Measurements from ENCODE around the gene ARHGDIG. TPM values are rescaled to one million over a fixed set of nuclear protein-coding genes. Genes with fewer than 3 reads are reported as not detected.
A peak's percentile ranks its signal among the peaks of the same experiment; 100 is the strongest.

The ARHGDIG gene
- total and polyA plus RNA-seq, 9 of the 15 experiments (the other 6 are each of a cell fraction or from before 2014, with no cell fraction given), result 0.36 to 2.5 (median 0.64) TPM; not detected in 2

DNA sequence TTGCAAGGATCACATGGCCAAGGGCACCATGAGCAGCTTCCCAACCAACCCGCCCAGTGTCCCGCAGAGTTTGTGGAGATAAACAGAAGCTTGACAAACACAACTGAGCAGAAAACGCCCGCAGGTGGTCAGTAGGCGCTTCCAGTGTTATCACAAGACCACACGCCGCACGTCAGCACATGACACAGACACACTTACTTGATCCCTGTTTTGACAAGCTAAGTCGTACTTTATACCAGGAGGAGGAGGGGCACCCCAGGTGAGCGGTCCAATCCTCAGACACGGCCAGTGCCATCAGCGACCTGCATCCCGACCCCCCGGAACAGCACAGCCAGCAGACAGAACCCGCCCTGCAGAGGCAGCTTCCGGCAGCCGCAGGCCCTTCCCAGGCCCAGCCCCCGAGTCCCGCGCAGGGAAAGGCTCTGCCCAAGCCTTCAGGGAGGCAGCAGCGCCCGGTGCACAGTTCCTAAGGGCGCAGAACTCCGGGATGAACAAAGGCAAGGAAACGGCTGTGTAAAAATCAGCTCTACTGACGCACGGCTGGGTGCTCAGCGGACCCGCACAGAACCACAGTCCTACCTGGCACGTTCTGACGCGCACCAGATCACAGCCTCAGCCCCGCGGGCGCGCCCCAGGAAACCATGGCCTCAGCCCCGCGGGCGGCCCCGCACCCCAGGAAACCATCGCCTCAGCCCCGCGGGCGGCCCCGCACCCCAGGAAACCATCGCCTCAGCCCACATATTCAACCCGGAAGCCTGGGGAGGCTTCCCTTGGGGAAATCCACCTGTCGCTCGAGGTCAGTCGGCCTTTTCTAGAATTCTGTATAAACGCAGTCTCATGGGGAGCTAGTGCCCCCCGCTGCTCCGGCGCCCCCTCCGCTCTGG is 44.3 kb downstream of the ARHGDIG start (continued):
- no peak for TF ChIP-seq KDM5B (IDR thresholded peaks at IDR 0.05; ENCODE audit: insufficient replicate concordance, low read depth, low read length)
- TF ChIP-seq EGR1 (conservative IDR thresholded peaks at IDR 0.05), result no peak
- TF ChIP-seq NONO (IDR thresholded peaks at IDR 0.05; ENCODE audit: low read depth in 2 of 2, low read length in 1 of 2), result peak in 1 of 2 experiments; percentile 30; a peak in 1 of 4 replicates
- TF ChIP-seq SMAD3 (CRISPR knock-in tag; conservative IDR thresholded peaks at IDR 0.05), result no peak
- TF ChIP-seq ZSCAN29 (IDR thresholded peaks at IDR 0.05), result no peak
- peak in 1 of 2 experiments; percentile 78; a peak in 2 of 4 replicates for TF ChIP-seq RCOR1 (IDR thresholded peaks at IDR 0.05; ENCODE audit: borderline replicate concordance in 1 of 2, low read depth in 2 of 2, low read length in 2 of 2)
- TF ChIP-seq, protein P1, sequence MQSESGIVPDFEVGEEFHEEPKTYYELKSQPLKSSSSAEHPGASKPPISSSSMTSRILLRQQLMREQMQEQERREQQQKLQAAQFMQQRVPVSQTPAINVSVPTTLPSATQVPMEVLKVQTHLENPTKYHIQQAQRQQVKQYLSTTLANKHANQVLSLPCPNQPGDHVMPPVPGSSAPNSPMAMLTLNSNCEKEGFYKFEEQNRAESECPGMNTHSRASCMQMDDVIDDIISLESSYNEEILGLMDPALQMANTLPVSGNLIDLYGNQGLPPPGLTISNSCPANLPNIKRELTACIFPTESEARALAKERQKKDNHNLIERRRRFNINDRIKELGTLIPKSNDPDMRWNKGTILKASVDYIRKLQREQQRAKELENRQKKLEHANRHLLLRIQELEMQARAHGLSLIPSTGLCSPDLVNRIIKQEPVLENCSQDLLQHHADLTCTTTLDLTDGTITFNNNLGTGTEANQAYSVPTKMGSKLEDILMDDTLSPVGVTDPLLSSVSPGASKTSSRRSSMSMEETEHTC (IDR thresholded peaks at IDR 0.05), result peak; percentile 97
- TF ChIP-seq ZNF224 (CRISPR knock-in tag; IDR thresholded peaks at IDR 0.05), result no peak
- peak; percentile 80; the same call in 1 of the 2 replicates for TF ChIP-seq BCOR (IDR thresholded peaks at IDR 0.05)
- TF ChIP-seq, protein P2, sequence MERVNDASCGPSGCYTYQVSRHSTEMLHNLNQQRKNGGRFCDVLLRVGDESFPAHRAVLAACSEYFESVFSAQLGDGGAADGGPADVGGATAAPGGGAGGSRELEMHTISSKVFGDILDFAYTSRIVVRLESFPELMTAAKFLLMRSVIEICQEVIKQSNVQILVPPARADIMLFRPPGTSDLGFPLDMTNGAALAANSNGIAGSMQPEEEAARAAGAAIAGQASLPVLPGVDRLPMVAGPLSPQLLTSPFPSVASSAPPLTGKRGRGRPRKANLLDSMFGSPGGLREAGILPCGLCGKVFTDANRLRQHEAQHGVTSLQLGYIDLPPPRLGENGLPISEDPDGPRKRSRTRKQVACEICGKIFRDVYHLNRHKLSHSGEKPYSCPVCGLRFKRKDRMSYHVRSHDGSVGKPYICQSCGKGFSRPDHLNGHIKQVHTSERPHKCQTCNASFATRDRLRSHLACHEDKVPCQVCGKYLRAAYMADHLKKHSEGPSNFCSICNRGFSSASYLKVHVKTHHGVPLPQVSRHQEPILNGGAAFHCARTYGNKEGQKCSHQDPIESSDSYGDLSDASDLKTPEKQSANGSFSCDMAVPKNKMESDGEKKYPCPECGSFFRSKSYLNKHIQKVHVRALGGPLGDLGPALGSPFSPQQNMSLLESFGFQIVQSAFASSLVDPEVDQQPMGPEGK (CRISPR knock-in tag; IDR thresholded peaks at IDR 0.05; ENCODE audit: borderline replicate concordance), result no peak
- TF ChIP-seq RBM14 (IDR thresholded peaks at IDR 0.05; ENCODE audit: borderline replicate concordance, insufficient read depth, low read depth, low read length), result 0 out of 2 replicates have a peak, but pooled peaks have one; percentile 20
- no peak for TF ChIP-seq MAFK (IDR thresholded peaks at IDR 0.05; ENCODE audit: low read length)
- no peak for TF ChIP-seq ZNF75A (CRISPR knock-in tag; IDR thresholded peaks at IDR 0.05)
- no peak for TF ChIP-seq KLF6 (CRISPR knock-in tag; IDR thresholded peaks at IDR 0.05; ENCODE audit: borderline replicate concordance)
- no peak for TF ChIP-seq FUS (optimal IDR thresholded peaks at IDR 0.05; ENCODE audit: low read depth, low read length)
- peak; percentile 88 for TF ChIP-seq SOX6 (IDR thresholded peaks at IDR 0.05)
- no peak for TF ChIP-seq PCBP2 (IDR thresholded peaks at IDR 0.05; ENCODE audit: low read depth, low read length, poor library complexity, severe bottlenecking)
- no peak for TF ChIP-seq NR2C2 (CRISPR knock-in tag; IDR thresholded peaks at IDR 0.05)
- no peak for TF ChIP-seq NR2C2 (tag; IDR thresholded peaks at IDR 0.05)
- TF ChIP-seq KLF13 (tag; IDR thresholded peaks at IDR 0.05; ENCODE audit: borderline replicate concordance, low read depth), result no peak
- peak in 1 of 2 experiments; percentile 89; a peak in 2 of 4 replicates for TF ChIP-seq HDAC1 (IDR thresholded peaks at IDR 0.05)
- TF ChIP-seq, protein P3, sequence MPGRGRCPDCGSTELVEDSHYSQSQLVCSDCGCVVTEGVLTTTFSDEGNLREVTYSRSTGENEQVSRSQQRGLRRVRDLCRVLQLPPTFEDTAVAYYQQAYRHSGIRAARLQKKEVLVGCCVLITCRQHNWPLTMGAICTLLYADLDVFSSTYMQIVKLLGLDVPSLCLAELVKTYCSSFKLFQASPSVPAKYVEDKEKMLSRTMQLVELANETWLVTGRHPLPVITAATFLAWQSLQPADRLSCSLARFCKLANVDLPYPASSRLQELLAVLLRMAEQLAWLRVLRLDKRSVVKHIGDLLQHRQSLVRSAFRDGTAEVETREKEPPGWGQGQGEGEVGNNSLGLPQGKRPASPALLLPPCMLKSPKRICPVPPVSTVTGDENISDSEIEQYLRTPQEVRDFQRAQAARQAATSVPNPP (IDR thresholded peaks at IDR 0.05; ENCODE audit: borderline replicate concordance, insufficient read depth, insufficient read length), result no peak
- TF ChIP-seq ZKSCAN8 (CRISPR knock-in tag; IDR thresholded peaks at IDR 0.05), result no peak
